HG02571 (cell line): ENCODE data around the gene YJU2.
"Not testable (repeated sequence)": the region's sequence is repeated elsewhere in the genome, so short reads cannot be mapped to it uniquely, and the experiment has no call there.

ENCODE experiments used
- ATAC-seq: cut with Tn5 transposase; IDR thresholded peaks from one replicate; pipeline ENCODE4 v1.9.1; 2021; ENCODE audit warnings: mild to moderate bottlenecking, moderate library complexity; ENCODE audit not compliant: unreplicated experiment

YJU2 gene

DNA sequence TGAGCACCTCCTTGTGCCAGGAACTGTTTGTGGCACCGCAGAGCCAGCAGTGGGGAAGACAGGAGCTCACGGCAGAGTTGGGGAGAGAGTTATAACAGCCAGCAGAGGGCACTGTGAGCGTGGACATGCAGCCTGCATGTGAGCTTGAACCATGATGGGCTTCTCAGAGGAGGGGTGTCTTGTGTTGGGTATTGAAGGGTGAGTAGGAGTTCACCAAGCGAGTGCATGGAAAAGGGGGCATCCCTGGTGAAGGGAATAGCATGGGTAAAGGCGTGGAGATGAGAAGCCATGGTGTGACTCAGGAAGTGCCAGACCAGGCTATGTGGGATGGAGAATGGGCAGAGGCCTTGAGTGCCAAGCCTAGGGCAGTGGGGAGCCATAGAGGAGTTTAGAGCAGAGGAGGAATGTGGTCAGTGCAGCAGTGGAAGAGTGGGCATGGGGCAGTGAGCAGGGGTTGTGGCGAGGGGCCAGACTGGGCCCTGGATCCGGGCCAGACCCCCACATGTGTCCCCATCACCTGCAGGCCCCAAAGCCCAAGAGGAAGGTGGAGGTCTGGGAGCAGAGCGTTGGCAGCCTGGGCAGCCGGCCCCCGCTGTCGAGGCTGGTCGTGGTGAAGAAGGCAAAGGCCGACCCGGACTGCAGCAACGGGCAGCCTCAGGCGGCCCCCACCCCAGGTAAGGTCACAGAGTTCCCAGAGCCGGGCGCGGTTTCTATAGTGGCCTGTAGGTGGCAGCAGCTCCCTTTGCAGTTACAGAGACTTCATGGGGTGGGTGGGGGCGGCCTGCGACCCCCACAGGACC lies 20.4 kb downstream of the YJU2 start:
- ATAC-seq, result no peak

DNA sequence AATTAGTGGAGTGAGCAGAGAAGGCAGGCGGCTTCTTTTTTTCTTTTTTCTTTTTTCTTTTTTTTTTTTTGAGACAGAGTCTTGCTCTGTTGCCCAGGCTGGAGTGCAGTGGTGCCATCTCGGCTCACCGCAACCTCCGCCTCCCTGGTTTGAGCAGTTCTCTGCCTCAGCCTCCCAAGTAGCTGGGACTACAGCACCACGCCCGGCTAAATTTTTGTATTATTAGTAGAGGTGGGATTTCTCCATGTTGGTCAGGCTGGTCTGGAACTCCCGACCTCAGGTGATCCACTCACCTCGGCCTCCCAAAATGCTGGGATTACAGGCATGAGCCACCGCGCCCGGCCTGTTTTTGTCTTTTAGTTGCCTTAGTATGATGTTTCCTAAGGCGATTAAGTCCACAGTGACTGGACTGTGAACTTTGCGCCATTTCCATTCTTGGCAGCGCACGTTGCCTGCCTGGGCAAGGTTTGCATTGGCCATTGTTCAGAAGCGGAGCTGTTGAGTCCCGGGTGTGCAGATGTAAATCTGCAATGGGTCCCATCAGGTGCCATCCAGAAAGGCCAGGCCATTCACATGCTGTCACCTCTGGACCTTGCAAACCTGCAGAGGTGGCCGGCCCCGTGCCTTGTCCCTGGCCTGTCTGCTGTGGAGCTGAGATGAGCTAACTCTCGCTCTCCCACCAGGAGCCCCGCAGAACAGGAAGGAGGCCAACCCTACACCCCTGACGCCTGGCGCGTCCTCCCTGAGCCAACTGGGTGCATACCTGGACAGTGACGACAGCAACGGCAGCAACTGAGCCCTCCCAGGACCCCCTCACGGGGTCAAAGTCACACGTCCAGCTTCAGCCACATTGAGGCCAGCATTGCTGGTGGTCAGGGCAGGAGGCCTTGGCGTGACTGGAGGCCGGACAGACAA lies 21.3 kb downstream of the YJU2 start:
- ATAC-seq, result no peak

GRCh38 chr19:4268816-4269430 lies 22.0 kb downstream of the YJU2 start:
- ATAC-seq, result no peak

DNA sequence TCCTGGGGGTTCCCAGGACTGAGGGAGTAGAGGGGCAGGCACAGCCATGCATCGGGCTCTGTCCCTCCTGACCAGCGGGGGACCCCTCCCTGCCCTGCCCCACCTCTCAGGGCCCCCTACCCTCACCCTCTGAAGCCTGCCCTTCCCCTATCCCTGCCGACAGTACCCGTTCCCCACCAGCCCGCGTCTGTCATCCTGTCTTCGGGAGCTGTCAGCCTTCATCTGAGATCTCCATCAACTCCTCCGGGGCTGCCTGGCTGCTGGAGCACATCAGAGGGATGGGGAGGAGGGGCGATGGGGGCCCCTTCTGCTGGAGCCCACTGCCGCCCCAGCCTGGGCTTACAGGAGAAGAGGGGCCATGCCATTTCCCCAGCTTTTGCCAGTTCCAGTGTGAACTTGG lies 26.0 kb downstream of the YJU2 start:
- no peak for ATAC-seq

- not testable (repeated sequence) for ATAC-seq
These were observed 27.4 kb downstream of the YJU2 start for GRCh38 chr19:4274321-4274686.

- ATAC-seq, result no peak
These were observed 30.4 kb downstream of the YJU2 start for GRCh38 chr19:4277191-4277696.

- ATAC-seq, result no peak
These were observed 31.1 kb downstream of the YJU2 start for GRCh38 chr19:4278010-4278409.

- no peak for ATAC-seq
These were observed 31.8 kb downstream of the YJU2 start, which contains the start of gene SHD for GRCh38 chr19:4278419-4279266. TSS of gene SHD (plus strand) at chr19:4279266. CDS start at chr19:4280064, 798 bp downstream.

DNA sequence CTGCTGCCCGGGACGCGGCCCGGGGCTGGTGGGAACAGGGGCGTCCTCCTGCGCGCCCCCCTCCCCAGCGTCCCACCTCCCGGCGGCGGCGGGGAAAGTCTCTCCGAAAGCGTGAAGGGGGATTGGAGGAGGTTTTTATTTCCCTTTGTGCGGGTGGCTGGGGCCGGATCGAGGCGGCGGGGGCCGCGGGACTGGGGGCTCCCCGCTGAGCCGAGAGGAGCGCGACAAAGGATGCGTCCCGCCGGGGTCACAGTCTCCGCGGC lies 32.3 kb downstream of the YJU2 start:
- ATAC-seq, result no peak

DNA sequence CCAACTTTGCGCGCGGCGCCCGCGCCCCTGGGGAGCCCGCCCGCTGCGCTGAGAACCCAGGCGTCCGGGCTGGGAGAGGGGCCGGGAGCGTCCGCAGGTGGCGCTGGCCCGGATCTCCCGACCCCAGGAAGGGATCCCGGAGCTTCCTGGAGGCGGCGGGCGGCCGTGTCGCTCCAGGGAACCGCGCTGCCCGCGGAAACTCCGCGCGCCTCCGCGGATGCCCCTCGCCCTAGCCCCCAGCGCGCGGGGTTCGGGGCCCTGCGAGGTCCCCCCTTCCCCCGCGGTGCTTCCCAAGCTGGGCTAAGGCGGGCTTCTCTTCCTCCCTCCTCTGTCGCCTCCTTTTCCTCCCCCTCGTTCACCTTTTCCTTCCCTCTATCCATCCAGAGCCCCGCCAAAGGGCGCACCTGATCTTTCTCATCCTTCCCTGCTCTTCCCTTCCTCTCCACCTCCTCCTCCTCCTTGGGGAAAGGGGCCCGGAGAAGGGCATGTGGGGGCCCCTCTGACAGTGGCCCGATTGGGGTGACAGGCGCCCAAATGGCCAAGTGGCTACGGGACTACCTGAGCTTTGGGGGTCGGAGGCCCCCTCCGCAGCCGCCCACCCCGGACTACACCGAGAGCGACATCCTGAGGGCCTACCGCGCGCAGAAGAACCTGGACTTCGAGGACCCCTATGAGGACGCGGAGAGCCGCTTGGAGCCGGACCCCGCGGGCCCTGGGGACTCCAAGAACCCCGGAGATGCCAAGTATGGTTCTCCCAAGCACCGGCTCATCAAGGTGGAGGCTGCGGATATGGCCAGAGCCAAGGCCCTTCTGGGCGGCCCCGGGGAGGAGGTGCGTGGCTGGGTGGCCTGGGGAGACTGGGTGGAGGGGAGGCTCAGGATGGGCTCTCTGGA lies 32.9 kb downstream of the YJU2 start:
- ATAC-seq, result no peak

DNA sequence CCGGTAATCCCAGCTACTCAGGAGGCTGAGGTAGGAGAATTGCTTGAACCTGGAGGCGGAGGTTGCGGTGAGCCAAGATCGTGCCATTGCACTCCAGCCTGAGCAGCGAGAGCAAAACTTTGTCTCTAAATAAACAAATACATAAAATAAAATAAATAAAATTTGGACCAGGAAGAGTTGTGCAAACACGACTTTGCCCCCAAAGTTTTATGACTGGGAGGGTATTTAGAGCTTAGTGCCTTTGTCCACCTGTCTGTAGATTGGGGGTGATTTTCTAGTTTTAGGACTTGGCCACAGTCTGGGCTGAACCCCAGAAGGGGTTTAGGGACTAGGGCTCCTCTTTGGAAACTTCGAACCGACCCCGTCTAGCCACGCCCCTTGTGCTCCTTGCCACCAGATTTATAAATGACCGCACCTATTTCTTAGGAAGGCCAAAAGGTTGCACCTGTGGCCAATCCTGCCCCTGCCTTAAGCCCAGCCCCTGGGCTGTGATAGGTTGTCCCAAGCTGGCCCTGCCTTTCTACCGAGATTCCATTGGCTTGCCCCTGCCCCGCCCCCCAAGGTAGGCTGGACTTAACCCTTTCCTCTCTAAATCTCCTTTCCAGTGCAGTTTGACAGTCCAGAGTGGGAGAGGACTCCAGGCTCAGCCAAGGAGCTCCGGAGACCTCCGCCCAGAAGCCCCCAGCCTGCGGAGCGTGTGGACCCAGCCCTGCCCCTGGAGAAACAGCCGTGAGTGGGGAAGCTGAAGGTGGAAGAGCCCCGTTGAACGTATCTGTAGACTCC lies 37.5 kb downstream of the YJU2 start:
- ATAC-seq, result no peak

- ATAC-seq, result no peak
These were observed 38.1 kb downstream of the YJU2 start for GRCh38 chr19:4284974-4285373.

GRCh38 chr19:4286141-4286540 lies 39.3 kb downstream of the YJU2 start:
- not testable (repeated sequence) for ATAC-seq

- no peak for ATAC-seq
These were observed 41.4 kb downstream of the YJU2 start for GRCh38 chr19:4288091-4288777.

GRCh38 chr19:4291184-4291732 lies 44.4 kb downstream of the YJU2 start:
- no peak for ATAC-seq

GRCh38 chr19:4292515-4292914 lies 45.6 kb downstream of the YJU2 start:
- no peak for ATAC-seq

GRCh38 chr19:4294389-4294788 lies 47.5 kb downstream of the YJU2 start:
- ATAC-seq, result no peak
